HG03196 (cell line): ENCODE data around the gene NOXA1.

ENCODE experiments used
- ATAC-seq: cut with Tn5 transposase; IDR thresholded peaks from one replicate; pipeline ENCODE4 v1.9.1; 2021; ENCODE audit not compliant: unreplicated experiment

Gene NOXA1

GRCh38 chr9:137387891-137388560 lies 35.2 kb upstream of the NOXA1 start:
- no peak for ATAC-seq

DNA sequence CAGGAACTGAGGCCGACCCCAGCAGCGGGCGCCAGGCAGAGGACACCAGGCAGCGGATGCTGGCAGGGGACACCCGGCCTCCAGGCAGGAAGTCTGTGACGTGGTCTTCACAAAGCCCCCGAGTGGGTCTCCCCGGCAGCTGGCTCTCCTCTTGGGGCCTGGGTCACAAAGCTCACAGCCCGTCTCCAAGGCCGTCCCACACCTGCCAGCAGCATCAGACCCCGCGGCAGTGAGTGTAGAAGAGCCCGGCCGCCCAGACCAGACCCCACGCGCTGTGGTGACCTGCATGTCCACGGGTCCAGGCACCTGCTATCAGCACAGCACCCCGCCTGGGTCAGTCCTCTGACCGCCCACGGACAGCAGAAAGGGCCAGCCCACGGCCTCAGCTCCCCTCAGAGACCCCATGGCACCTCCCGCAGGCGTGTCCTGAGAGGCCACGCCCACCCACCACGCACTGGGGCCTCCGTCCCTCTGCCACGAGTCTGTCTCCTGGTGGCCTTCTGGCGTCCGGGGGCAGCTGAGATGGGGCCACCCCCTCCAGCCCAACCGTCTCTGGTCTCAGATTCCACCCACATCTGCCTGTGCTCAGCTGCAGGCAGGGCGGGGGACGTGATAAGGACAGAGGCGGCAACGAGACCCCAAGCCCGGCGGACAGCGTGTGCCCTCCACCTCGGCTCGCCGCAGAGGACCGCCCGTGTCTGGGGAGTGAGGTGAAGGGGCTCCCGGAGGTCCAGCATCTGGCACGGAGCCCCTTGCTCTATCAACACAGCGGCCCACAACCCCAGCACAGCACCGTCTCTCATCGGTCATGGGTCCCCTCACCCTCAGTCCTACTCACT lies 34.4 kb upstream of the NOXA1 start:
- no peak for ATAC-seq

DNA sequence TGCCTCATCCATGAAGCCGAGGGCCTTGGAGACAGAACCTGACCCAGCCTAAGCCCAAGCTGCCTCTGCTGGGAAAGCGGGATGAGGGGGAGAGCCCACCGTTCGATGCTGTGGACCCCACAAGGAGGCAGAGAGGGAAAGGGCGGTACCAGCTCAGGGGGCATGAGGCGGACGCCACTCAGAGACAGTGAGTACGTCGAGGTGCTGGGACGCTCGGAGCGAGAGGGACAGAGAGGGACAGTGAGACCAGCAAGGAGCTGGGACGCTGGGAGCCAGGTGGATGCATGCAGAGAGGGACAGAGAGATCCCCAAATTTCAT lies 33.8 kb upstream of the NOXA1 start:
- ATAC-seq = no peak

DNA sequence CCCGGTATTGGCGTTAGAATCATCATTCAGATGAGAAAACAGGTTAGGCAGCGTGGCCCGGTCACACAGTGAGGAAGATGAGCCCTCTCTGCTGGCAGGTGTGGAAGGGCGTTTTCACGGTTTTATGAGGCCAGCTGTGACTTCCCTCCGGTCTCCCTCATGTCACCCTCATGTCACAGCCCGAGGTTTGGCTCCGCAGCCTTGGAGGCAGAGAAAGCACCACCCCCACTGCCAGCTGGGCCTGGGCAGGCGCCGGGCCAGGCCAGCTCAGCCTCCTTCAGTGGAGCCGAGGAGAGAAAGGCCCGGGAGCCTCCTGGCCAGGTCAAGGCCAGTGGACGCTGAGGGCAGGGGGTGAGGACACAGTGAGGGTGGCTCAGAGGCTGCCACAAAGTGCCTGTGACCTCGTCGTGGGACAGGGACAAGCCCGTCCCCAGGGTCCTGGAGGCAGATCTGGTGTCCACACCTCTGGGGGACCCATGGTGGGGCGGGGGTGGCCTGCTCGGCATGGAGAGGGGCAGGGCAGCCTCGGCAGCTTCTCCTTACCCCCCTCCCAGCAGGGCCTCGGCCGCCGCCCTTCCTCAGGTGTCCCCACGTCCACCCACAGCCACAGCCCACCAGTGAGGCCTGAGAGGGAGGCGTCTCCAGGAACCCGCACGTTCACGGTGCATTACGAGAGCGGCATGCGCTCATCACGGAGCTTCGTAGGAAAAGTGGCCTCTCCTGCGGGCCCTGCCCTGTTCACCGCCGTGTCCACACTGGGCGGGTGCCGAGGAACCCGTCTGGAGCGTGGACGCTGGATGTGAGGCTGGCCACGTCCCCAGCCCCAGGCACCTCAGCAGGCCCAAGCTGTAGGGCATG lies 32.4 kb upstream of the NOXA1 start:
- ATAC-seq = no peak

DNA sequence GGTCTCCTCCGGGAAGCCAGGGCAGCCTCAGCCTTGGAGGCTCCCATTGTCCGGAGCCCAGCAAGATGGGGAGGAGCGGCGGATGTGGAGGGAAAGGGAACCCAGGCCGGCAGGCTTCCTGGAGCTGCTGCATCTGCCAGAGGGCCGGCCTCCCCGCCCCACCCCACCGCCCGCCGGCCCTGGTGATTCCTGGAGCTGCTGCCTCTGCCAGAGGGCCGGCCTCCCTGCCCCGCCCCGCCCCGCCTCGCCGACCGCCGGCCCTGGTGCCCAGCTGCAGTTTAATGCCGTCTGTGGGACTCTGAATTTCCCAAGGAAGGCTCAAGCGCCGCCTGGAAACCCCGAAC lies 31.8 kb upstream of the NOXA1 start:
- ATAC-seq = no peak

GRCh38 chr9:137392232-137393007 lies 30.8 kb upstream of the NOXA1 start:
- no peak for ATAC-seq

GRCh38 chr9:137393176-137394150 lies 29.7 kb upstream of the NOXA1 start:
- no peak for ATAC-seq

- ATAC-seq = no peak
These were observed 28.1 kb upstream of the NOXA1 start for GRCh38 chr9:137394866-137395665.

GRCh38 chr9:137395666-137396010 lies 27.6 kb upstream of the NOXA1 start:
- ATAC-seq = no peak

DNA sequence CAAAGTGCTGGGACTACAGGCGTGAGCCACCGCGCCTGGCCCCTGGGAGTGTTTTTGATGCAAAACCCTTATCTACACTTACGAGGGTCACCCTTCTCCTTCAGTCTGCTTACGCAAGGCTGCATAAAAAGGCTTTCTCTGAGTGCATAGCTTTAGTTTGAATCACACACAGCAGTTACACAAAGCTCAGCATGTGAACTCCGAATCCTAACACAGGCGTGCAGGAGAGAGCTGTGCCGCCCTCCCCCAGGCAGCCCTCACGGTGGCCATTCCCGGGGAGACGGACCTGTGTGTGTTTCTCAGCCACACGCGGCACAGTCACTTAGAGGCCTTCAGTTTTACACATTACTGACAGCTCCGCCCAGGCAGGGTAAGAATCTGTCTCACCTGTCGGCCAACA lies 27.0 kb upstream of the NOXA1 start:
- no peak for ATAC-seq

- ATAC-seq = no peak
These were observed 26.4 kb upstream of the NOXA1 start for GRCh38 chr9:137396634-137397367.

DNA sequence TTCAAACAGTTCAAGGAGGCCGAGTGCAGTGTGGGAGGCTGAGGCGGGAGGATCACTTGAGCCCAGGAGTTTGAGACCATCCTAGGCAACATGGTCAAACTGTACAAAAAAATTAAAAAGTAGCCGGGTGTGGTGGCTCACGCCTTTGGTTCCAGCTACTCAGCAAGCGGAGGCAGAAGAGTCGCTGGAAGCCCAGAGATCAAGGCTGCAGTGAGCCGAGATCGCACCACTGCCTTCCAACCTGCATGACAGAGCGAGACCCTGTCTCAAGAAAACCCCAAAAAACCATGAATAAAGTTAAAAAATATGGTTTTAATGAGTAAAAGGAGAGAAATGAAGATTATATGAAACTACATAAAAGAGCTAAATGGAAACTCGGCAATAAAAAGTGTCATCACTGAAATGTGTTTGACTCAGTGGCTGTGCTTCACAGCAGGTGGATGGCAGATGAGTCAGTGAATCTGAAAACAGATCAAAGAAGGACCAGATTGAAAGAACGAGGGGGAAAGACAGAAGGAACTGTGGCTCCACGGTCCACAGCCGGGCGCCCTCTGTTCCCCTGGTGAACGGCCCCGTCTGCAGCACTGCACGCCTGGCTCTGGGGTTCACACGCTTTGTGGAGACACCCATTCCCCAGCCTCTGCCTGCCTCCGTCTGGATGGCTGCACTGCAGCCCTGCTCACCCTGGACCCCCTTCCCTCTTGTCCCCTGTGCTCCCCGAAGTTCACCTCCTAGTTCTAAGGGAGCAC lies 25.3 kb upstream of the NOXA1 start:
- ATAC-seq = no peak

DNA sequence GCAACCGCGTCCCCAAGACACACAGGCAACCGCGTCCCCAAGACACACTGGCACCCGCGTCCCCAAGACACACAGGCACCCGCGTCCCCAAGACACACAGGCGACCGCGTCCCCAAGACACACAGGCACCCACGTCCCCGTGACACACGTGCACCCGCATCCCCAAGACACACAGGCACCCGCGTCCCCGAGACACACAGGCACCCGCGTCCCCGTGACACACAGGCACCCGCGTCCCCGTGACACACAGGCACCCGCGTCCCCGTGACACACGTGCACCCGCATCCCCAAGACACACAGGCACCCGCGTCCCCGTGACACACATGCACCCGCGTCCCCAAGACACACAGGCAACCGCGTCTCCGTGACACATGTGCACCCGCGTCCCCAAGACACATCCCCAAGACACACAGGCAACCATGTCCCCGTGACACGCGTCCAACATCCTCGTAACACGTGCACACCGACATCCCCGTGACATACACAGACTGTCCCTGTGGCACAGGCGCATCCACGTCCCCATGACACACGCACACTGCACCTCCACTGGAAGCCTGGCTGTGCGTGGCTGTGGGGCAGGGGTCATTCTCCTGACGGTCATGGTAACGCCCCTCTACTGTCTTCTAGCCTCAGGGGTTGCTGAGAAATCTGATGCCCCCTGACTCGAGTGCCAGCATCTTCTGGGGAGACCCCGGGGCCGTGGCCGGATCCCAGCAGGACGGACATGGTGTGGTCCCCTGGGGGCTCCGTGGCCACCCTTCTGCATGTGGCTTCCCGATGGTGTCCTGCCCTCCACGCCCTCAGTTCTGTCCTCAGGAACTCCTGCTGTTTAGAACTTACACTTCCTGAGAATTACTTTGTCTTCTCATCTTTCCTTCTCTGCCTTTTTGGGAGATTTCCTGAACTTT lies 24.4 kb upstream of the NOXA1 start:
- no peak for ATAC-seq

GRCh38 chr9:137402746-137403145 lies 20.4 kb upstream of the NOXA1 start:
- ATAC-seq = no peak

- ATAC-seq = no peak
These were observed 19.9 kb upstream of the NOXA1 start for GRCh38 chr9:137403269-137403668.

- no peak for ATAC-seq
These were observed 18.1 kb upstream of the NOXA1 start for GRCh38 chr9:137404961-137405567.
